Measurements from ENCODE around the gene USP10. TPM values are rescaled to one million over a fixed set of nuclear protein-coding genes. Genes with fewer than 3 reads are reported as not detected.

USP10 gene, protein sequence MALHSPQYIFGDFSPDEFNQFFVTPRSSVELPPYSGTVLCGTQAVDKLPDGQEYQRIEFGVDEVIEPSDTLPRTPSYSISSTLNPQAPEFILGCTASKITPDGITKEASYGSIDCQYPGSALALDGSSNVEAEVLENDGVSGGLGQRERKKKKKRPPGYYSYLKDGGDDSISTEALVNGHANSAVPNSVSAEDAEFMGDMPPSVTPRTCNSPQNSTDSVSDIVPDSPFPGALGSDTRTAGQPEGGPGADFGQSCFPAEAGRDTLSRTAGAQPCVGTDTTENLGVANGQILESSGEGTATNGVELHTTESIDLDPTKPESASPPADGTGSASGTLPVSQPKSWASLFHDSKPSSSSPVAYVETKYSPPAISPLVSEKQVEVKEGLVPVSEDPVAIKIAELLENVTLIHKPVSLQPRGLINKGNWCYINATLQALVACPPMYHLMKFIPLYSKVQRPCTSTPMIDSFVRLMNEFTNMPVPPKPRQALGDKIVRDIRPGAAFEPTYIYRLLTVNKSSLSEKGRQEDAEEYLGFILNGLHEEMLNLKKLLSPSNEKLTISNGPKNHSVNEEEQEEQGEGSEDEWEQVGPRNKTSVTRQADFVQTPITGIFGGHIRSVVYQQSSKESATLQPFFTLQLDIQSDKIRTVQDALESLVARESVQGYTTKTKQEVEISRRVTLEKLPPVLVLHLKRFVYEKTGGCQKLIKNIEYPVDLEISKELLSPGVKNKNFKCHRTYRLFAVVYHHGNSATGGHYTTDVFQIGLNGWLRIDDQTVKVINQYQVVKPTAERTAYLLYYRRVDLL
- polyA plus RNA-seq (ENCODE audit: insufficient read length in 3 of 3) = 100 to 1,000 TPM; 124 to 133 (median 132) TPM

GRCh38 chr16:84699712-84700445 lies at the start of gene USP10:
TSS of gene USP10 (plus strand) at chr16:84700000. CDS start at chr16:84700091, 91 bp downstream.
- peak in 2 of 3 donors; percentile 72 to 78 for DNase-seq (ENCODE audit: low read depth in 3 of 3, low spot score in 2 of 3)

DNA sequence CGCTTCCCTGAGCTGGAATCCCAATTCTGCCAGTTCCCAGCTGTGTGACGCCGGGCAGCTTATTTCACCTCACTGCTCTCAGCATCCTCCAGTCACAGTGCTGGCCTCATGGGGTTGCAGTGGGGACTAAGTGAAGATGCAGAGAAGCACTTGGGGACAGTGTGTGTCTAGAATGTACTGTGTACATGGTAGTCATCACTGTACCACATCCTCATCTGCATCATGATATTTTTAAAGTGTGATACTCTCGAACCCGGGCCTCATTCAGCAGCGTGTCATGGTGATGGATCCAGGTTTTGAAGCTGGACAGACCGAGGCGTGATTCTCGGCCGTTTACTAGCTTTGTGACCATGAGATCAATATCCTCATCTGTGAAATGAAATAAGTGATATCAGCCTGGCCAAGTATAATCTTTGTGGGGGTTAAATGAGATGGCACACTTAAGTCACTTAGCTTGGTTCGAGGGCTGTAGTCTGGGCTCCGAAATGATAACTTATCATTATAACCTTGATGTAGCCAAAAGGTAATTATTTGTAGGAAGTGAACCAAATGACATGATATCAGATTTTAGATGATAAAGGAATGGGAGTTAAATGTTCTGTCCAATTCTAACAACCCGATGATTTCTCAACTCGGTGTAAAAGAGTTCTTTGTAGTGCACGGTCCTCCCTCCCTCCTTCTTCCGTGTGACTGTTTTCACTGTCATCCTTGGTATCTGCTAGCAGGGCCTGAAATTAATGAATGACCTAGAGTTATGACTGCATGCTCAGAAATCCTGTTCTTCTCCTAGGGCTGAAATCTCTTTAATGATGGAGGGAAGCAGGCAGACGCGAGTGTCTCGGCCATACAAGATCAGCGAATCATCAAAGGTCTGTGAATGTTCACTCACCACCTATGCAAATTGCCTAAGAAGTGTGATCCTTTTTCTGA lies 49.5 kb upstream of the USP10 start:
- no peak for DNase-seq (ENCODE audit: low read depth in 3 of 3, low spot score in 2 of 3)

- DNase-seq (ENCODE audit: low read depth in 3 of 3, low spot score in 2 of 3) = no peak
These were observed 47.2 kb upstream of the USP10 start for GRCh38 chr16:84652566-84652965.

DNA sequence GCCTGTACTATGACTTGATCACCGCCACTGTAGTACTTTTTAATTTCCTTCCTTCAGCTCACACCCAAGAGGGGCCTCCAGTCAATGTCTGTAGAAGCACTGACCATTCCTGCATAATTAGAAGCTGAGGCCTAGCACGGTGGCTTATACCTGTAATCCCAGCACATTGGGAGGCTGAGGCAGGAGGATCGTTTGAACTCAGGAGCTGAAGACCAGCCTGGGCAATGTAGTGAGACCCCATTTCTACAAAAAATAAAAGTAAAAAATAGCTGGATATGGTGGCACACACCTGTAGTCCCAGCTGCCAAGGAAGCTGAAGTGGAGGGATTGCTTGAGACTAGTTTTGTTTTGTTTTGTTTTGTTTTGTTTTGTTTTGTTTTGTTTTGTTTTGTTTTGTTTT lies 45.6 kb upstream of the USP10 start:
- DNase-seq (ENCODE audit: low read depth in 3 of 3, low spot score in 2 of 3) = no peak

DNA sequence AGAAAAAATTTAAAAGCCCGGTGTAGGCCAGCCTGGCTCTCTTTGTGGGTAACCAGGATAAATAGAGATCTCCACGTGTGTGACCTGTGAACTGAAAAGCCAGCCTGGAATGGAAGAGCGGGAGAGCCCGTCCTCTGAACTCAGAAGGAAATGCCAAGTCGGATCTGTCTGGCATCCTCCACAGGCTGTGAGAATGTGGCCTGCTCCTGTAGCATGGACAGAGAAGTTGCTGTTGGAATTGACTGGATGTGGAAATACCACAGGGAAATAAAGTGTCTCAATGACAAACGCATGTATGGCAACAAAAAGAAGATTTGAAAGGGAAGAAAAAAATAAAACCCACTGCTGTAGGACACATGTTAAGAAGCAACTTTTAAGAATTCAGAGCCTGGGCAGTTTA lies 44.8 kb upstream of the USP10 start:
- no peak for DNase-seq (ENCODE audit: low read depth in 3 of 3, low spot score in 2 of 3)

GRCh38 chr16:84656649-84657048 lies 43.2 kb upstream of the USP10 start:
- no peak for DNase-seq (ENCODE audit: low read depth in 3 of 3, low spot score in 2 of 3)

DNA sequence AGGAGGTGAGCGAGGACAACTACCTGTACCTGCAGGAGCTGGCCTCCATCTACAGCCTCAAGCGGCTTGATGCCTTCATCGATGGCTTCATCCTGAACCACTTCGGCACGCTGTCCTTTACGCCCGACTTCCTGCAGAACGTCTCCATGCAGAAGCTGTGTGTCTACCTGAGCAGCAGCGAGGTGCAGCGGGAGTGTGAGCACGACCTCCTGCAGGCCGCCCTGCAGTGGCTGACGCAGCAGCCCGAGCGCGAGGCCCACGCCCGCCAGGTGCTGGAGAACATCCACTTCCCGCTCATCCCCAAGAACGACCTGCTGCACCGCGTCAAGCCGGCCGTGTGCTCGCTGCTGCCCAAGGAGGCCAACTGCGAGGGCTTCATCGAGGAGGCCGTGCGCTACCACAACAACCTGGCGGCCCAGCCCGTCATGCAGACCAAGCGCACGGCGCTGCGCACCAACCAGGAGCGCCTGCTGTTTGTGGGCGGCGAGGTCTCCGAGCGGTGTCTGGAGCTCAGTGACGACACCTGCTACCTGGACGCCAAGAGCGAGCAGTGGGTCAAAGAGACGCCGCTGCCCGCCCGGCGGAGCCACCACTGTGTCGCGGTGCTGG lies 42.5 kb upstream of the USP10 start:
- DNase-seq (ENCODE audit: low read depth in 3 of 3, low spot score in 2 of 3) = no peak

- no peak for DNase-seq (ENCODE audit: low read depth in 3 of 3, low spot score in 2 of 3)
These were observed 41.1 kb upstream of the USP10 start for GRCh38 chr16:84658690-84659089.

DNA sequence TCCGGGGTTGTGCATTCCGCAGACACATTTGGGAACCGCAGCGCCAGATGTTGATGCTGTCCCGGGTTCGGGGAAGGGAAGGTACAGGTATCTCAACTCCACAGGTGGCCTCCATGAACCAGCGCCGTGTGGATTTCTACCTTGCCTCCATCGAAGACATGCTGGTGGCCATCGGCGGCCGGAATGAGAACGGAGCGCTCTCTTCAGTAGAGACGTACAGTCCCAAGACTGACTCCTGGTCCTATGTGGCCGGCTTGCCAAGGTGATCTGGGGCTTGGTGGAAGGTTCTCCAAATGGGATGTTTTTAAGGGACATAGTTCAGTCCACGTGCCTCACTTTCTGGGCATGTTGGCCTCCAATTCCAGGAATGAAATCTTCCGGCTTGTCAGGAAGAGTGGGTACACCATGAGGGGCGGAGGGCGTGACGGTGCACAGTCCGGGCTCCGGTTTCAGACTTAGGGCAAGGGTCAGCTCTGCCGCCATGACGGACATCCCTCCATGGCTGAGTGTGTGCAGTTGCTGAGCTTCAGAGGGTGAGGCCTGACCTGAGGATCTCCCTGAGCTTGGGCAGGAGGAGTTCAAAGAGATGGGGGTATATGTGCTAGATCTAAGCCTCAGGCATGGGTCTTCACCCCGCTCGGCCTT lies 40.0 kb upstream of the USP10 start:
- DNase-seq (ENCODE audit: low read depth in 3 of 3, low spot score in 2 of 3) = no peak

- DNase-seq (ENCODE audit: low read depth in 3 of 3, low spot score in 2 of 3) = no peak
These were observed 38.8 kb upstream of the USP10 start for GRCh38 chr16:84660973-84661372.

DNA sequence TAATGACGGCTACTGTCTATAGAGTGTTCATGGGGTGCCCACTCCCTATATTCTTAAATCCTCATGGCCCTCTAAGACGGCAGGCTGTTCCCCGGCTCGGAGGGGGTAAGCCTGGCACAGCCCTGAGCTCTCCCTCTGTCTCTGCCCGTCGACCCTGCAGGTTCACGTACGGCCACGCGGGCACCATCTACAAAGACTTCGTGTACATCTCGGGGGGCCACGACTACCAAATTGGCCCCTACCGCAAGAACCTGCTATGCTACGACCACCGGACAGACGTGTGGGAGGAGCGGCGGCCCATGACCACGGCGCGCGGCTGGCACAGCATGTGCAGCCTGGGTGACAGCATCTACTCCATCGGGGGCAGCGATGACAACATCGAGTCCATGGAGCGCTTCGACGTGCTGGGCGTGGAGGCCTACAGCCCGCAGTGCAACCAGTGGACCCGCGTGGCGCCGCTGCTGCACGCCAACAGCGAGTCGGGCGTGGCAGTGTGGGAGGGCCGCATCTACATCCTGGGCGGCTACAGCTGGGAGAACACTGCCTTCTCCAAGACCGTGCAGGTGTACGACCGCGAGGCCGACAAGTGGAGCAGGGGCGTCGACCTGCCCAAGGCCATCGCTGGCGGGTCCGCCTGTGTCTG lies 38.3 kb upstream of the USP10 start:
- DNase-seq (ENCODE audit: low read depth in 3 of 3, low spot score in 2 of 3) = no peak

- DNase-seq (ENCODE audit: low read depth in 3 of 3, low spot score in 2 of 3) = no peak
These were observed 37.3 kb upstream of the USP10 start for GRCh38 chr16:84662471-84662870.

GRCh38 chr16:84663433-84664101 lies 36.2 kb upstream of the USP10 start:
- no peak for DNase-seq (ENCODE audit: low read depth in 3 of 3, low spot score in 2 of 3)

DNA sequence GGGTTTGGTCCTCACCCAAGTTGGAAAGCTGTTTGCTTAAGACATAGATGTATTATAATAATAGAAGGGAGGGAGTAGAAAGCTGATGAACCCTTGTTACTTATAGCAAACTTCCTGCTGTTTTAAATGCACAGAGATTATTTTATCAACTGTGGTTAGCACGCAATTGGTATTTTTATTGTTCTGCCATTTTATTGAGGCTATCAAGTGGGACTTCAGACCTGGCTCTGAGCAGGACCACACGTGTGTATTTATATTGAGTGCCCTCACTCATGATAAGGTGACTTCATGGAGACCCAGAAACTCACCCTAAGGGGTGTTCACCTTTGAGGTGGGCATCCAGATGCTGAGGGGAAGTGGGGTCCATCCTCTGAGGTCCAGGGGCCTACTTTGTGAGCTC lies 34.4 kb upstream of the USP10 start:
- DNase-seq (ENCODE audit: low read depth in 3 of 3, low spot score in 2 of 3) = no peak

GRCh38 chr16:84665843-84666242 lies 34.0 kb upstream of the USP10 start:
- no peak for DNase-seq (ENCODE audit: low read depth in 3 of 3, low spot score in 2 of 3)

DNA sequence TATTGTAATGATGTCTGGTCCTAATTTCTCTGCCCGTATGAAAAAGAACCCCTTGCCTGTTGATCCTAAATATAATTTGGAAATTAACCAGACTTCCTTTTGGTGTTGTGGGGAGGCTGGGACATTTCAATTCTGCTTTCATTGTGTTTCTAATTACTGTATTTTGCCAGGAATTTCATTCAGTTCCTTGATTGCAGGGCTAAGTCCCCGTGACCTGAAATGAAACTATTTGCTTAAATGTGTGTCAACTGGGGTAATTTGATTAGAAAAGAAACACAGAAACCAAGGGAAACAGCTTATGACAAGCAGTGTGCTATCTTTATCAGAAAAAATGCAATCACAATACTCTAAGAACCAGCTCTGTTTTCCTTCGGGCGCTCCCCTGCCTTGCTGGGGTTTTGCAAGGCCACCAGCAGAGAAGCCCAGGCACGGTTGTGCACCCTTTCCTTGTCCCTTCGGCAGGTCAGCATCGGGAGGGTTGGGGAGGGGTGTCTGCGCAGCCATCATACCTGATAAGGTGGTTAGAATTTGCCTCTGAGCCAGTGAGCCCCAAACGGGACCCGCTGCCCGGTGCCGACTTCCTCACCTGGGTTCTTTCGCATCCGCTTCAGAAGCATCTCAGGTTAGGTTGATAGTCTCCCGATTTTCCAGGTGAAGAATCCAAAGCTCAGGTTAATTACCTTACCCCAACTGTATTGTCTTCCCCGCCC lies 32.0 kb upstream of the USP10 start:
- no peak for DNase-seq (ENCODE audit: low read depth in 3 of 3, low spot score in 2 of 3)

DNA sequence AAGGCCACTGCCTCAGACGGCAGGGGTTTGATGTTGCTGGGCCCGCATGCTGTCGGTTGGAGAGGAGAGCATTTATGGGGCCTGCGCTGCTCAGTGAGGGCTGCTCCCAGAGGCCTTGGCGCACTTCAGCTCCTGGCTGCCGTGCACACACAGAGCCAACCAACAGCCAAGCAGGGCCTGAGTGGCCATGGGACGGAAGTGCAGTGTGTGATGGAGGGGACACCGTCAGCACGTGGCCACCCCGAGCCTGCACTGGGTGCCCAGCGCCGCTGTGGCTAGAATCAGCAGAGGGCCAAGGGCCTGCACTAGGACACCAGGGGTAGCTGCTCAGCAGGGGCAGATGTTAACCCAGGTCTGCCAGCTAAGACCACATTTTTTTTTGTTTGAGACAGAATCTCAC lies 29.7 kb upstream of the USP10 start:
- no peak for DNase-seq (ENCODE audit: low read depth in 3 of 3, low spot score in 2 of 3)
